SH-SY5Y (cell line): ENCODE measurements around the gene CNOT10.

Source experiments
- GATA2 ChIP-seq: IDR thresholded peaks from 2 replicates; pipeline ENCODE4 v1.6.1; 2011; ENCODE audit warnings: mild to moderate bottlenecking, low read depth, low read length
- GATA3 ChIP-seq: IDR thresholded peaks from 2 replicates; pipeline ENCODE4 v1.6.1; 2011; ENCODE audit warnings: low read depth, mild to moderate bottlenecking, low read length, moderate library complexity

DNA sequence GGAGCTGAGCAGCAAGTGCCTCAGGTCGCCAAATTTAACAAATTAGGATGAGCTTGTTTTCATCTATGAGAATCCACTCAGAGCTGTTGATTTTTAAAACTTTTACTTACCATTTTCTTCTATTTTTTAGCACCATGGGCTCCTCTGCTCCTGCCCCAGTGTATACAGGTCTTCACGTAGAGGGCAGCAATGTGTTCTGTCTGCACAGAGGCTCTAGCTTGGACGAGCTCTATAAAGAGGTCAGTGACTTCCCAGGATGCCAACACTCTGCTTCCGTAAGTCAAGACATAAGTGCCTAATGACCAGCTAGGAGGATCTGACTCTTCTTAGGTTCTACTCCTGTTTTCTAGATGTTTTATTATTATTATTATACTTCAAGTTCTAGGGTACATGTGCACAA, 41.2 kb upstream of the CNOT10 start:
- TF ChIP-seq GATA3: no peak
- no peak for TF ChIP-seq GATA2
